Prostate gland (tissue), 2 donors: Measurements from ENCODE around the gene VDR. TPM values are rescaled to one million over a fixed set of nuclear protein-coding genes. Genes with fewer than 3 reads are reported as not detected.

Source experiments
- DNase-seq: peaks from one replicate; pipeline ENCODE4 v3.0.0-alpha.2; 2019; ENCODE audit warnings: low spot score
- H3K27ac ChIP-seq, 2 donors: fragments of 200-600 bp; sonication (generic); 2 replicates each; pipeline ENCODE4 v1.5.1; 2017 to 2019
- H3K27me3 ChIP-seq: fragments of 200-600 bp; sonication (generic); replicated peaks from 2 replicates; pipeline ENCODE4 v1.5.1; 2019; ENCODE audit not compliant: insufficient read depth
- H3K36me3 ChIP-seq, 2 donors: fragments of 200-600 bp; sonication (generic); 1 replicate in 1 of 2; 2 replicates in 1 of 2; pipeline versions ENCODE4 v1.5.1 to v1.8.1; 2017 to 2019
- H3K4me1 ChIP-seq: fragments of 200-600 bp; sonication (generic); replicated peaks from 2 replicates; pipeline ENCODE4 v1.5.1; 2019
- H3K4me3 ChIP-seq, 2 donors: fragments of 200-600 bp; sonication (generic); 2 replicates each; pipeline ENCODE4 v1.5.1; 2017 to 2019
- H3K9me3 ChIP-seq: fragments of 200-600 bp; sonication (generic); 2 replicates; pipeline ENCODE4 v1.5.1; 2017
- CTCF ChIP-seq, 4 experiments: fragments of 200-600 bp in 2 of 4; fragments of 450-650 bp in 2 of 4; sonication (generic) in 2 of 4; IDR thresholded peaks; 1 replicate in 3 of 4; 2 replicates in 1 of 4; pipeline ENCODE4 v1.5.1; 2016 to 2019; ENCODE audit warnings: antibody characterized with exemption in 4 of 4, mild to moderate bottlenecking in 2 of 4, moderate library complexity in 2 of 4
- POLR2A ChIP-seq: fragments of 450-650 bp; IDR thresholded peaks from one replicate; pipeline ENCODE4 v1.6.1; 2016; ENCODE audit warnings: antibody characterized with exemption, mild to moderate bottlenecking
- POLR2AphosphoS5 ChIP-seq: sonication (generic); formaldehyde crosslinking; IDR thresholded peaks from one replicate; pipeline ENCODE4 v1.6.1; 2017; ENCODE audit warnings: antibody characterized with exemption
- WGBS: methylation state at CpG from one replicate; pipeline ENCODE4 v1.1.5; 2018; 5-methylcytosine and 5-hydroxymethylcytosine counted together
- intact Hi-C: fragments of 100-400 bp; cut with DNase I; formaldehyde crosslinking; loops from one replicate; pipeline ENCODE4 v1.14.2; 2022
- total RNA-seq, 2 donors: library from RNA; depleted of rRNA; stranded (reverse); fragments of >200 nt; gene quantifications; one replicate each; pipeline ENCODE4 v1.1.0, GENCODE V29; 2016

VDR gene
- total RNA-seq, 2 donors from 2014 or later: 3.4 to 4.3 TPM

- intact Hi-C loops: no loop called here
- TF ChIP-seq POLR2AphosphoS5: no peak
- TF ChIP-seq POLR2A: no peak
- TF ChIP-seq CTCF (IDR thresholded peaks at IDR 0.05): no peak
- H3K27ac ChIP-seq: no peak overlapping the region
- H3K4me3 ChIP-seq: no peak overlapping the region
- H3K27me3 ChIP-seq: no peaks in the 10 kb centered on the region
- DNase-seq: no peak
- H3K9me3 ChIP-seq: no peaks in the 10 kb centered on the region
- H3K36me3 ChIP-seq: no peaks in the 10 kb centered on the region
- peaks cover 27% of the 10 kb centered on the region for H3K4me1 ChIP-seq
- 49% methylated on average over 8 of the region's 8 CpGs for WGBS
Measured at GRCh38 chr12:47804171-47804570, 100.6 kb downstream of the VDR start.

- peaks cover 0 to 3% of the 10 kb centered on the region in 2 donors for H3K36me3 ChIP-seq
- intact Hi-C loops: no loop called here
- H3K27me3 ChIP-seq: no peaks in the 10 kb centered on the region
- H3K4me3 ChIP-seq: no peak overlapping the region
- H3K4me1 ChIP-seq: peaks cover 23% of the 10 kb centered on the region
- 74% methylated on average over 12 of the region's 12 CpGs for WGBS
- no peaks in the 10 kb centered on the region for H3K9me3 ChIP-seq
- H3K27ac ChIP-seq: peak overlapping the region in 1 of 2 donors; percentile 20
- no peak for DNase-seq
- TF ChIP-seq POLR2AphosphoS5 (no peak), POLR2A (no peak), CTCF (IDR thresholded peaks at IDR 0.05) (no peak)
Measured at GRCh38 chr12:47803191-47803875, 101.5 kb downstream of the VDR start.

- peak overlapping the region; percentile 20 to 30 for H3K27ac ChIP-seq
- no peaks in the 10 kb centered on the region for H3K27me3 ChIP-seq
- DNase-seq: no peak
- intact Hi-C loops: no loop called here
- peaks cover 0 to 8% of the 10 kb centered on the region in 2 donors for H3K36me3 ChIP-seq
- TF ChIP-seq POLR2AphosphoS5: no peak
- TF ChIP-seq CTCF (IDR thresholded peaks at IDR 0.05): peak in 1 of 4 experiments; percentile 14
- H3K4me3 ChIP-seq: no peak overlapping the region
- 32% methylated on average over 5 of the region's 5 CpGs for WGBS
- peaks cover 18% of the 10 kb centered on the region for H3K4me1 ChIP-seq
- no peaks in the 10 kb centered on the region for H3K9me3 ChIP-seq
Measured at GRCh38 chr12:47802312-47802711, 102.5 kb downstream of the VDR start.

- DNase-seq: no peak
- intact Hi-C loops: no loop called here
Measured at GRCh38 chr12:47801904-47802246, 102.9 kb downstream of the VDR start.

More at GRCh38 chr12:47801904-47802246, 102.9 kb downstream of the VDR start:
- Histone ChIP-seq H3K27ac (peak overlapping the region; percentile 20 to 30), H3K4me1 (peaks cover 18% of the 10 kb centered on the region), H3K9me3 (no peaks in the 10 kb centered on the region), H3K4me3 (no peak overlapping the region), H3K36me3 (peaks cover 0 to 10% of the 10 kb centered on the region in 2 donors), H3K27me3 (no peaks in the 10 kb centered on the region)
- TF ChIP-seq POLR2AphosphoS5: no peak
- TF ChIP-seq CTCF (IDR thresholded peaks at IDR 0.05): no peak
- no peak for TF ChIP-seq POLR2A
- 47% methylated on average over 9 of the region's 9 CpGs for WGBS
